GM15510 (cell line): ENCODE measurements around the gene ANKRD53.

Experiments
- POLR2A ChIP-seq: IDR thresholded peaks from 3 replicates; pipeline ENCODE4 v1.6.1; 2011; ENCODE audit warnings: borderline replicate concordance; ENCODE audit not compliant: insufficient read length; ENCODE audit errors: extremely low read depth

The ANKRD53 gene

DNA sequence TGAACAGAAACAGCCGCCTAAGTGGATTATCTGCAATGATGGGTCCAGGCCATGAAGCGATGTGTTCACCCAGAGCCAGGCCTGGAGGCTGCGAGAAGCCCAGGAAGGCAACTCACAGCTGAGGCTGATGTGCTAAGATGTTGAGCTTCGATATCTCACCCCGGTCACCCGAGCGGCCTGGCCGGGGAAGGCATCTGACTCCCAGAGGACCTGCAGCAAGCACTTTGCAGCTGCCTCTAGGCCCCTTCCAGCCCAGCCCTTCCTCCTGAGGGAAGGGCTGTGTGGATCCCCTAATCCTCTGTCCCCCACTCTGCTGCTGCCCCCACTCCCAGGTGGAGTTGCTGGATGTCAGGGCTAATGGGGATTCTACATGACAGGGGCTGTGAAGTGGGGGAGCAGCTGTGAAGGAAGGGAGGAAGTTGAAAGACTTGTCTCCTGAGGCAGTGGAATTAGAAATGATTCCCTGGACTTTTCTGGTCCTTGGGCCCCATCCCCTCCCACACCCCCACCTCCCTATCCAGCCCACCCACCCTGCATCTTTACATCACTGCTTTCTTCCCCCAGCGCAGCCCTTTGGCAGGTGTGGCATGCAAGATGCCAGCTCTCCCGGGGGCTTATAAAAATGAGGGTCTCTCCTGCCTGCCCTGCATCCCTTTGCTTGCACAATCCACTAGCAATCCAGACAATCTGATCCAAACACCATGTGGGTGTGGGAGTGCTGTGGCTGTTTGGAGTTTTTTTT lies 38.4 kb upstream of the ANKRD53 start:
- TF ChIP-seq POLR2A = no peak

DNA sequence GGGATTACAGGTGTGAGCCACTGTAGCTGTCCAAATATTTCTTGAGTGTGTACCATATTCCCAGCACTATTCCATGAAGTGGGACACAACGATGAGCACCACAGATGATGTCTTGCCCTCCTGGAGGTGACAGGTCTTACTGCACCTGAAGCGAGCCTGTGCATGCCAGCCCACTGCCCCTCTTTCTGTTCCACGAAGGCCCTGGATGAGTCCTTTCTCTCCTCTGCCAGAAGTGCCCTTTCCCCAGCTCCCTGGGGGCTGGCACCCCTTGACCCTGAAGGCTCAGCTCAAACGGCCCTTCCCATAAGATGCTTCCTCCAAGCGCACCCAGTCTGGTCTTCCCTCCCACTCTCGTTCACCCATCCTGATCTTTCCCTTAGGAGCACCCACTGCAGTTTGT lies 37.2 kb upstream of the ANKRD53 start:
- no peak for TF ChIP-seq POLR2A

DNA sequence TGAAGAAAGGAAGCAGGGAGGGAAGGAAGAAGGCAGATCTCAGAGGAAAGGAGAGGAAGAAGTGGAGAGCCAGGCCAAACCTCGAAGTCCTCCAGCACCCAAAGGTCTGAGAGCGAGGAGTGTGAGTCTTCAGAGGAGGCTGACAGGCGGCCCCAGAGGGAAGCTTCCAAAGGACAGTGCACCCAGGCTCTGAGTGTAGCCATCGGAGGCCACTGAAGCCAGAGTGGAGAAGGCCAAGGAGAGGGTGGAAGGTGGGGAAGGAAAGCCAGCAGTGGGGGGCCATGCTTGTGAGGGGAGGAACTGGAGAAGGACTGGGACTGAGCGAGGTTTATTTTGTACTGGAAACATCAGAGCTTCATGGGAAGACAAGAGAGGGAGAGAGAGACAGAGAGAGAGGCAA lies 36.7 kb upstream of the ANKRD53 start:
- no peak for TF ChIP-seq POLR2A

DNA sequence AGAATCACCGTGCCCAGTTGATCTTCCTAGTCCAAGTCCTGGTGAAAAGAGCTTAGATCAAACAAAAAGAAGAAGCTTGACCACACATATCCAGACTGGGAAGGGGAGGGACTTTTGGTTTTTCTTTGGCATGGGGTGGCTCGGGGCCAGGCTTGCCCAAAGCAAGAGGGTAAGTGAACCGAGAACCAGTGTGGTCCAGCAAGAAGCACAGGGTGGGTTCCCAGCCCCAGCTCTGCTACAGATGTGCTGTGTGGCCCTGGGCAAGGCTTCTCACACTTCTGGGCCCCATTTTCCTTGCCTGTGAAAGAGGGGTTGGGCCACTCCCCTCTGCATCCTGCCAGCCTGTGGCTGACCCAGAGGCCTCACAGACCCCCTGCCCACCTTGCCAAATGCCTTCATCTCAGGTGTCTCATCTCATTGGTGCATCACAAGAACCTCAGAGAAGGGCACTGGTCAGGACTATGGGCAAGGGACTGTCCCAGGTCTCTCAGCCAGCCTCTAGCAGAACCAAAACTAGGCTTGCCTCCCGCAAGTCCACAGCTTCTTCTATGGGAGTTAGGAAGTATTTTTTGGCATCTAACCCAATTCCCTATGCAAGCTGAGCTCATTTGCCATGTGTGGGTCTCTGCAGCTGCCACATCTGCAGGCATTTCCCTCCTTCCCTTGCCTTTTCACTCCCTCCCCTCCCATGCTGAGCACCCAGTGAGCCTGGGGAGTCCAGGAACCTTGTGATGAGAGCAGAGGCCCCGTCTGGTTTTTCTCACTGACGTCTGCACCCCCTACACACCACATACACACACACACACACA lies 35.8 kb upstream of the ANKRD53 start:
- no peak for TF ChIP-seq POLR2A

DNA sequence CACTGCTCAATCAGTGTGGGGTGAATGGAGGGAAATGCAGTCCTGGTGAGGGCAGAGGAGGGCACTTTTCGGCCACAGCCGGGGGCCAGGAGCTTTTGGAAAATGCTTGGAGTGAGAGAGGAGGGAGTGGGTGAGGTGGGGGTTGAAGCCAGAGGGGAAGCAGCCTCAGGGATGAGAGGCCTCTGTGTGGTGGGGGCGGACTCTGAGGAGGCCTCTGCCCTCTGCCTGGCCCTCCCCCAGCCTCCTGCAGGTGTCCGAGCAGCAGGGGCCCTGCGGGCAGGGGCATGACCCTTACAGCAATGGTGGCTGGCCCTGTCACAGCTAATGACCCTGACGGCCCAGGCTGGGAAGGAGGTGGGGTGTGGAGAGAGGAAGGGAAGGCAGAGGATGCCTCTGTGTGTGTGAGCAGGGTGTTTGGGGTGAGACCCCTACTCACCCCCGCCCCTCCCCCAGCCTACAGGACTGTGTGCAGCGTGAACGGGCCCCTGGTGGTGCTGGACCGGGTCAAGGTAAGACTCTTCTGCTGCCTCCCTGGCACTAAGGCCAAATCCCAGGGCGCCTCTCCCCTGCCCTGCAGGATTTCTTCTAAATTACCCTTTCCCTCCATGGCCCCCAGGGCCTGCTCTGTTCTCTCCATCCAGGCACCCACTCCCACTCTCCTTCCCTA lies 35.1 kb upstream of the ANKRD53 start:
- TF ChIP-seq POLR2A = no peak

DNA sequence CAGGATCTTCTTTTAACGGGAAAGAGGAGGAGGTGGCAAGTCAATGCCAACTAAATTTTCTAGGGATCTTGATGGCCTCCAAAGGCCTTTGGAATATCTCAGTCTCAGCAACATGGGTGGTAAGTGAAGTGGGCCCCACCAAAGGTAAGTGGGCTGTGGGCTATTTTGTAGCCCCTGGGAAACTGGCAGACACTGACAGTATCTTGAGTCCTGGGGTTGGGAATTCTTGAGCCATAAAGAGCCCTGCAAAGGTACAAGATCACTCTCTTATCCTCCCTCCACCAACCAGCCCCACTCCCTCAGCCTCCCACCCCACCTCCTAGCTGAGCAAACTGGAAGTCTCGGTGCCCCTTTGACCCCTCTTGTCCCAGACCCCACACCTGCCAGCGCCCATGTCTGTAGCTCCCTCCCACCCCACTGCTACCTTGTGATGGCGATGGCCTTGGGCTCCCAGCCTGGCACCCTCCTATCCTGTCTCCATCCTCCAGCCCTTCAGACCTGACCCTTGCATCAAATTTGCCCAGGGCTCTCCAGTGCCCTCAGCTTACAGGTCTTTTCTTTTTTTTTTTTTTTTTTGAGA lies 34.2 kb upstream of the ANKRD53 start:
- TF ChIP-seq POLR2A = no peak

DNA sequence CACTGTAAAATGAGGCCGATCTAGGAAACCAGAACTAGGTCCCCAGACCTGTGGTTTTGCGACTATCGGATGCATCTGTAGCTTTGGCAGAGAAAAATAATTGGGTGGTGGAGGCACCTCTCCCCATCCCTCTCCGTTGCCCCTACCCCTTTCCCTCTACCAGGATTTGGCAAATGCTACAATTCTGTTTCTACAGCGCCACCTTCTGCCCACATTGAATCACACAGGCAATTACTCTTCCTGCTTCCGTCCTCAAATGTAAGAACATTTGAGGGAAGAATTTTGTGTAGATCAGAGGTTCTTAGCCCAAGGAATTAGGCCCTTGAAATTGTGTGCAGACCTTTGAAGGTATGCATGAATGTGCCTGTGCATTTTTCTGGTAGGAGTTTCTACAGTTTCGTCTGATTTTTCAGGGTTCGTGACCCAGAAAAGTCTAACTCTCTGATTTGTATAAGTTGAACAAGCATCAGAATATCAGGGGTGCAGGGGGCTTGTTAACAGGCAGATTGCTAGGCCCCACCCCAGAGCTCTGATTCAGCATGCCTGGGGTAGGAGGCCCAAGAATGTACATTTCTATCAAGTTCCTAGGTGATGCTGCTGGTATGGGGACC lies 31.5 kb upstream of the ANKRD53 start:
- no peak for TF ChIP-seq POLR2A

DNA sequence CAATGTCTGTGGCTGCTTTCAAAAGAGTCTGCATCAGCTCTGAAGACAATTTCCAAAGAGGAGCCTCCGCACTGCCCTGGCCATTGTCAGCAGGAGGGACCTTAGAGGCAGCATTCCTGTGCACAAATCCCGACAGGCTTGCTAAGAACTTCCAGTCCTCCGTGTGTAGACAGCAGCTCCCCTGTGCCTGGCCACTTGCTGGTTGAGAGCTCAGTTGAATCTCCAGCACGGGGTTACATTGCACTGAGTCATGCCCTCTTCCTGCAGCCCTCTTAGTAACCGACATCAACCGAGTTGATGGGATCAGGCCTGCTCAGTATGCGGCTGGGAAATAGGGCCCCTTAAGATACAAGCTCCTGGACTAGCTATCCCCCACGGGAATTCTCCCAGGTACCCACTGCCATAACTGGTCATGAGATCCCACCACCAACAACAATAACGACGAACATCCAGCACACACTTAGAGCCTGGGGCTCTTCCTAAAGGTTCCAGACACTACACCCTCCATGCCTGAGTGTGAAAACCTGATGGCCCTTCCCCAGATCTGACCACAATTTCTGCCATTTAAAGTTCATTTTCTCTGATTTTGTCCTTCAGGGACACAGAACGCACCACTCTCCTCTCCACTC lies 30.8 kb upstream of the ANKRD53 start:
- no peak for TF ChIP-seq POLR2A

DNA sequence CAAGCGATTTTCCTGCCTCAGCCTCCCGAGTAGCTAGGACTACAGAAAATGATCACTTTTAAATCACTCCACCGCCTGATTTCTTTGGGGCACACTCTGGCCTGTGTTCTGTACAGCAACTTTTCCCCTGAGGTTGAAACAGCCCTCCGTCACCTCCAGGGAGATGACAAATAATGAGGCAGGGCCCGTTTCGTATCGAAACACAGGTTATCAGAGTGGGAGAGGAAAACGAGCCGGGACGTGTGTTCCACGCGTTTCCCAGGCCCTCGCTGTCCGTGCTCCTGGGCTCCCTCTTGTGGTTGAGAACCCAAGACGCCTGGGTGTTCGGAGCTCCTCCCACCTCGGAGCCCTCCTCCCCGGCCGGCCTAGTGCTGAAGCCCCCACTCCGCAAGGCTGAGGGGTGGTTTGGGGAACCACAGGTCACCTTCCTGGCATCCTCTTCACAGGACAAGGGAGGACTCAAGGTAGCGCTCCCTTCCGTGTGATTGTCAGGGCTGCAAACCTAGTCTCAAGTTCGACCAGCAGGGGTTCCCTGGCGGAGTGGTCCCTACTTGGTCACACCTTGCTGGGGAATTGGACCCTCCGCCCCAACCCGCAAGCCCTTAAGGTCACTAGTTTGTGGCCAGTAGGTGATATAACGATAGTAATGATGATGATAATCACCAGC lies 30.0 kb upstream of the ANKRD53 start:
- no peak for TF ChIP-seq POLR2A

DNA sequence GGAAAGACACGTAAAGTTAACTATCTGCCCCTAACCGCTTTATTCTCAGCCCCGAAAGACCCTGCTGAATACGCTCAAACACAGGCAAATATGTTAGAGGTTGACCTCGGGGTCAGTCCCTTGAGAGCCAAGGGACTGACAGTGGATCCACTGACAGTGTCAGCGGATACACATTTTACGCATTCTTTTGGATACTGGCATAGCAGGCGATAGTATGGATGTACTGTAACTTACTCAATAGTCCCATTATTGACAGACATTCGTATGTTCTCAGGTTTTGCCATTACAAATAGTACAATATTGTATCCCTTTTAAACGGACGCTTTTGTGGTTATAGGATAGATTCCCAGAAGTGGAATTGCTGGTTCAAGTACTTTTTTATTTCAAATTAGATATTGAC lies 29.3 kb upstream of the ANKRD53 start:
- no peak for TF ChIP-seq POLR2A

DNA sequence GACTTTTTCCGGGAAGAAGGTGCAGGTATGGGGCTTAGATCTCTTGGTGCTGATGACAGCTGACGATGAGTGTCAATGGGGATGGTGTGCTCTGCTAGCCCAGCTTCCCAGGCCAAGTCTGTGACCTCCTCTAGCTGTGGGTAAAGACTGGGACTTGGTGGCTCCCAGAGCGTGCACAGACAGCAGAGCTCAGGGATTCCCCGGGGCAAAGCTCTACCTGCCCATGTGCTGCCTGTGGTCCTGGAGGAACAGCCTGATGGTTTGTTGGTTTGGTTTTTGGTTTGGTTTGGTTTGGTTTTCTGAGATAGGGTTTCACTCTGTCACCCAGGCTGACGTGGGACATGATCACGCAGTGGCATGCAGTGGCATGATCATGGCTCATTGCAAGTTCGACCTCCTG lies 23.5 kb upstream of the ANKRD53 start:
- no peak for TF ChIP-seq POLR2A

DNA sequence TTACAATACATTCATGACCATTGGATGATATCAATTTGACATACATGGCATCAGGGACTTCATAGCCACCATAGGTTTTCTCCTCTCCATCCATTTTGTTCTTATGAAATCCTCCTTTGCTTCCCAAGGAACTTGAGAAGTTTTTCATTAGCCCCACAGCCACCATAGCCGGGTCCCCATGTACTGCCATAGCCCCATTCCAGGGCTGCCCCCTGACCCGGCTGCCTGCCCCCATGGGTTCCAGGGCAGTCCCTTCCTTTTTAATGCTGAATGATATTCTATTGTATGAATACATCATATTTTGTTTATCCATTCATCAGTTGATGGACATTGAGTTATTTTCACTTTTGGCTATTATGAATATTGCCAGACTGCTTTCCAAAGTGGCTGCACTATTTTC lies 22.3 kb upstream of the ANKRD53 start:
- no peak for TF ChIP-seq POLR2A

DNA sequence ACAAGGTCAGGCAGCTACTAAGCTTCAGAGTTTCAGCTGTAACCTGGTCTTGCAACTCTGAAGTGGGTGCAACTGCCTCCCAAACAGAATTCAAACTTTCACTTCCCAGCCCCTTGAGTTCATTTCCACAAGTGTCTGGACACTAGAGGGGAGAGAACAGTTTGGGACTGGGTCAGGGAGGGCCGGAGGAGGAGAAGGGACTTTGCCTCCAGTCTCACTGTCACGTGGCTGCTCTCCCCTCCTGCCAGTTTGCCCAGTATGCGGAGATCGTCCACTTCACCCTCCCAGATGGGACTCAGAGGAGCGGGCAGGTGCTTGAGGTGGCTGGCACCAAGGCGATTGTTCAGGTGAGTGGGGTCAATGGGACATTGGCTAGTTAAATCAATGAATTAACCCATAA lies 20.6 kb upstream of the ANKRD53 start:
- TF ChIP-seq POLR2A = no peak

DNA sequence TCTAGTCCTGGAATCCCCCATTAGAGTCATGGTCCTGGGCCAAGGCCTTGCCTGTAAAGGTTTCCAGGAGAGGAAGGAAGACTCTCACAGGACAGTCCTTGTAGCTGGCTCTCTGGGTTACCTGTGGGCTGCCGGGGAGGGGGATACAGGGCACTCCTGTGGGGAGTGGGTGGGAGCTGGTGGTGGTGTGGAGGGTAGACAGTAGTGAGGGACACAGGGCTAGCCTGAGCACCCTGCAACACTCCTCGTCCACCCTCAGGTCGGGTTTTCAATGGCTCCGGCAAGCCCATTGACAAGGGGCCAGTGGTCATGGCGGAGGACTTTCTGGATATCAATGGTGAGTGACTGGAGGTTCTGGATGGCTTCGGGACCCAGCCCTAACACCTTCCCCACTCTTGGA lies 19.7 kb upstream of the ANKRD53 start:
- no peak for TF ChIP-seq POLR2A
